ENCODE results near the gene CELF3.

The CELF3 gene

DNA sequence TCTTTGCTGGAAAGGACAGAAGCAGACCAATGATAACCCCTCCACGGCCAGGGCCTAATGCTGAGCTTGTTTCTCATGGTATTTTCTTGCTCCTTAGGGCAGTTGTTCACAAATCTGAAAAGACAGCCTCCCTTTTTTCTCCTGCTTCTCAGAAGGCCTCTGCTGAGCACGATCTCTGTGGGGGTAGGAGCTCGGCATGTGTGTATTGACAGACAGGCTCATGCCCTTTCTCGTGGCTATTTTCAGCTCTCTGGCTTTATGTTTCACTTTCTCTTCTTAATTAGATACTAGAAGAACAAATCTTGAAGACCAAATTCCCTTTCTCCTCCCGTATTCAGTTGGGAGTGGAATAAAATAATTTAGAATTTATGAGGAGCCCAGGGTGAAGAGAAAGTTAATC, 4.0 kb upstream of the CELF3 start:
- peak; percentile 14 for DNase-seq

DNA sequence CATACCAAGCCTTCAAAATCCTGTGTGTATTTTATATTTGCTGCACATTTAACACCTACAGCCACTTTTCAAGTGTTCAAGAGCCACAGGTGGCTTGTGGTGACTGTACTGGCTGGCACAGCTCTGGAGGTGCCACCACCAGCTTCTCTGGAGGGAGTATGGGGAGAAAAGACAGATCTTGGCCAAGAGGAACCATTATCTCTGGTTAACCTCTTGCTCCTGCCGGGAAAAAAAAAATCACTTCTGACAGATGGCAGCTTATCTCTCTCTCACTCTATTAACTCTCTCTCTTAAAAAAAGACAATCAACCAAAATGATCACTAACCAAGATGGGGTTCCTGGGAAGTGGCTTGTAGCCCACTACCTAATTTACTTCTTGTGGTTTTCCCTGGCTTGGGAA, 3.5 kb upstream of the CELF3 start:
- DNase-seq, result peak; percentile 60

DNA sequence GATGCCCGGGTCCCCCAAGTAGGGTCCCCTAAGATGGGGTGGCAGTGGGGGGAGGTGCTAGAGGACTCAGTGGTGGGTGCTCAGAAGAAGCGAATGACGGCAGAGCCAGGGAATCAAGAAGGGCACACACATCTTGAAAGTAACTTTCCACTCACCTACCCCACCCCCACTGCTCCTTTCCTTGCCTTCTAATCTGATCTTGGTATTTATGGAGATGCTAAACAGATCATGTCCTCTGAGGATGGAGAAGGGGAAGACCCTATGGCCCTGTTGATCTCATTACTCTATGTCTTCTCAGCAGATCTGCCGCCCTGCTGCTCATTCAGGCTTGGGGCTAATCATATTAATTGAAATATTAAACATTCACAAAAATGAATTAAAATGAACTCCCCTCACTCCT, 2.1 kb upstream of the CELF3 start:
- DNase-seq, result no peak

DNA sequence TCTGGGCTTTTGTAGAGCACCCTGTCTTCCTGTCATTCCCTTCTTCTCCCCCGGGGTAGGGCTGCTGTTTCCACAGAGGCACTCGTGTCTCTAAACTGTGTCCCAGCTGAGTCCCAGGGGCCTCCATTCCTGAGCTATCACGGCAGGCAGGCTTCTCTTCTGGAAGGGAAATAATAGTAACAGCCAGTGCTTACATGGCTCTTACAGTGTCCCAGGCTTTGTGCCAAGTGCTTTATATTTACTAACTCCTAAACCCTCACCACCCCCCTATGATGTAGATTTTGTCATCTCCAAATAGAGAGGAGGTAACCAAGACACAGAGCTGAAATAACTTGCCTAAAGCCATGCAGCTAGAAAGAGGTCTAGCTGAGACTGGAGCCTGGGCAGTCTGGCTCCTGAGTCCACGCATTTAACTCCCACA, 1.4 kb upstream of the CELF3 start:
- no peak for DNase-seq

DNA sequence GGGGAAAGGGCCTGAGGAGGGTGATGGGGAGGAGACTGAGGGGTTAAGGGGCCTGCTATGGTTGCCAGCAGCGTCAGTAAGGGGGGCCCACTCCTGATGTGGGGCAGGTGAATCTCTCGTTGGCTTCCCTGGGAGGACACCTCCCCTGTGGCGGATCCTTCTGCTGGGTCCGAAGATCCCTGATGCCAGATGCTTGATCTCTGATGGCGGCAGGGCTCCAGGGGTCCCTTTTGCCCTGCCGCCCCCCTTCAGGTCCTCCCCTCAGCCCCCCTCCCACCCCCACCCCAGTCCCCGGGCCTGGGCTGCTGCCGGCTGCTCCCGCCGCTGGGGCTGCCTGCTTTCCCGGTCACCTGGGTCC, 219 bp downstream of the CELF3 start:
- no peak for DNase-seq

DNA sequence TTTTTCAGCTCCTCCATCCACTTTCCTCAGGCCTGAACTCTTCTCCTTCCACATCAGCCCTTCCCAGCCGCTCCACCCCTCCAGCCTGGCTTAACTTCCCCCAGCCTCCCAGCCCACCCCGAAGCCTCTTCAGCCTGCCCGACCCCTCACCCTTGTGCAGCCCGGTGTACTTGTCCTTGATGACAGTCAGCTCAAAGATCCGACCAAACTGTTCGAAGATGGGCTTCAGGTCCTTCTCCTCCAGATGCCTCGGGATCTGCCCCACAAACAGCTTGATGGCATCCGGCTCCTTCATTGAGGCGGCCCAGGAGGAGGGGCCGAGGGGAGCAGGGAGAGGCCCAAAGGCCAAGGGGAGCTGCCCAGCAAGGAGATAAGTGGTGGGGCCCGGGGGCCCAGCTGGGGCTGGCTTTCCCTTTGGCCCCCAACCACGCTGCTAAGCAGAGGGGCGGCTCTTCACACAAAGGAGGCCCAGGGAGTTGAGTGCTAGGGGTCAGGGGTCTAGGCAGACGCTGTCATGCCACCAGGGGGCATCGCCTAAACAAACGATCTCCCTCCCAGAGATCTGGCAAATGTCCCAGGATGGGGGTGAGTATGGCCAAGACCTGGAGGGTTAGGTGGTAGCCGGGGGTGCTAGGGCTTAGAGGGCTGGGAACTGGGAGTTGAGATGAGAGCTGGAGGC, 738 bp downstream of the CELF3 start:
- peak; percentile 32 for DNase-seq

DNA sequence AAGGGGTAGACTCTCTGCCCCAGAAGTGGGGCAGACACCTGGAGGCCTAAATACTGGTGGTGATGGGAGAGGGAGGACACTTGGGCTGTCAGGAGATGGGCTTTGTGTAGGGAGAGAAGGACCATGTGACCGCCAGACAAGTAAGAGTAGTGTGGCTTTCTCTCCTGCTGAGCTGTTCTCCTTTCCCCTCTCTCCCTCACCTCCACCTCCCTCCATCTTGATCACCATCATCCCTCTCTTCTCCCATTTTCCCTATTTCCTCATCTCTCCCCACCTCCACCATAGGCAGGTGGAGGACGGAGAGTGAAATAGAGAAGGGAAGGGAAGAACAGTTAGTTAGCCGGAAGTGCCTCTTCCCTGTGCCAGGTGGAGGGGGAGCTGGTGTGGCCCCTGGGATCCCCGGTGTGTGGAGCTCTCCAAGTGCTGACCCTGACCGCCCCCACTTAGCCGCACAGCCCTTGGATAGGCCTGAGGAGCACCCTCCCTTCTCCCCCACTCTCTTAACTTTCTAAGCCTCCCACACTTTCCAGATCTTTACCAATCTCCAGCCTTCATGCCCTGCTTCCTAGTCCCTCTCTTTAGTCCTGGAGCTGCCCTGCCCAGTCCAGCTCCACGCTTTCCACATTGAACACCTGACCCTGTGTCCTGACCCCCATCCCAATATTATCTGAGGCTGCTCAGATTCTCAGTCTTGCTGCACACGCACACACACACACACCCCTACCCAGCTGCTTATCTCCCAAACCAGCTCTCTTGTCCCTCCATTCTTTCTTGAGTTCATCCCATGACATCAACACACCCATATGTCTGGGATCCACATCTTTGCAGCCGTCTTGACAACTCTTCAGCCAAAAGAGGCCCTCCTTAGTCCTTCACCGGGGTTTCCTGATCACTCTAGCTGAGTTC, 1.5 kb downstream of the CELF3 start:
- DNase-seq, result peak; percentile 86

DNA sequence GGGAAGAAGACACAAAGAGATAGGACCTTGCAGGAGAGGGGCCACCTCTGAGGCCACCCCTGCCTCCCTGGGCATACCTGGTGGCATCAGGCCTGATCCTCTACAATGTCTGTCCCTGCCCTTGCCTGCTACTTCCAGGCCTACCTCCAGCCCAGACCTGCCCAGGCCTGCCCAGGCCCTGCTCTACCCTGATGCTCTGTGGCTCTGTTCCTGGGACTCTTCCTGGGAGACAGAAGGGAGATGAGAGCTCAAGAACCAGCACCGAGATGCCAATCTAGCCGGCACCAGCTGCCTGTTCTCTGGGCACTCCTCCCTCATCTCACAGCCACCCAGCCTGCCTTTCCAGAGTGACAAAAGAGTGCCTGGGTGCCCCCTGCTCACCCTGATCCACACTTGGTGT, 2.7 kb downstream of the CELF3 start:
- DNase-seq, result no peak

DNA sequence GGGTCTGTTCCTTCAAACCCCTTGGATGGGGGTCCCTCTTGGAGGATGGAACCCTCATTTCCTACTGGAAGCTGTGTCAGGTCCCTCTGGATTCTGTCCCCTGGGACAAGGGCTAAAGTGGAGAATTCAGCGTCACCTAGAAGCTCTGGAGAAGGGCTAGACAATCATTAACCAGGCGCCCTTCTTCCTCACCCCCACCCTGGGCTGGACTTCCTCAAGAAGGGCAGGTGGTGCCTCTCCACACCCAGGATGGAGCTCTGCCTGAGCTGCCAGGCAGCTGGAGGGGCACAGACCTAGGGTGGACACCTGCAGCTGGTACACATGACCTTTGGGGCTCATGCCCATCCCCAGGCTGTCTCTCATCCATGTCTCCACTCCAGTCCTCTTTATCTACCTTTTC, 3.6 kb downstream of the CELF3 start:
- no peak for DNase-seq

DNA sequence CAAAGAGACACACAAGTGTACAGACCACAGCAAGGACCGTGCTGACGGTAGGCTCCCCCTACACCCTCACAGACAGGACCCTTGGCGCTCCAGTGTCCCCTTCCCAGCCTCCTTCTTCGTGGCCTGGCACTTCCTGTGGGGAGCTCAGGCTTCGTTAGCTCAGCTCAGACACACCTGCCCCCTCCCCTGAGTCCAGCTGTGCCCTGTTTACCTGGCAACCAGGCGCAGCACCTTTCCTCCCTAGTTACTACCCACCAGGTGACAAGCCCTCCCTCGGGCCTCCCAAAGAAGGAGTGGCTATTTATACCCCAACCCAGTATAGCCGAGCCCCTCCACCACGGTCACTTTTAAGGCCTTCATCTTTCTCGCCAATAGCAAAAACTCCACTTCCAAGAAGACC, 4.7 kb downstream of the CELF3 start:
- DNase-seq, result no peak

DNA sequence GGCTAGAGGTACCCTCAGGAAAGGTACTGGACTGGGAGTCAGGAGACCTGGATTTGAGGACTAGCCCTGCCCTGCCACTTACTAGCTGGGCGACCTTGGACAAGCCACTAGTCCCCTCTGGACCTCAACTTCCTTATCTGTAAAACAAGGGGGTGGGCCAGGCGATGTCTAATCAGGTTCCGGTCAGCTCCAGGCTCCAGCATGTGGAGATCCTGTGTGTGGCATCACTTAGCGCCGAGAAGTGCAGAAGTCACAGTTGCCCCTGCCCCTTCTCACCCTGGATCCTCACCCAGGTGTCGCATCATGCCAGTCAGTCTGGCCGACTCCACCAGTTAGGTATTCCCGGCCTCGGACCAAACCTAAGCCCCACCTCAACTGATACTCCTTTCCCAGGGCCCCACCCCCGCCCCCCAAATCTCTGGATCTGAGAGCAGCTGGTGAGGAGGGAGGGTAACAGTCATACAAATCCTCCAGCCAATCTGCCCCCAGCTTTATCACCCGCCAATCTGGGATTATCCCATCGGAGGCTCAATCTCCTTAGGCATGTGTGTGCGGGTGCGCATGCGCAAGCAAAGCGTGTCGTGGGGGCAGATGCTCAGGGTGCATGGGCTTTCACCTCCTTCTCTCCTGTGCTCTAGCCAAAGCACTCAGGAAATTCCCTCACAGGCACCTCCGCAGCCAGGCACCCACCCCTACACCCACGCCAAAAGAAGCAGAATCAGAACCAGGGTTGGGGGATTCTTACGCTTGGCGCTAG, 5.4 kb downstream of the CELF3 start:
- no peak for DNase-seq

DNA sequence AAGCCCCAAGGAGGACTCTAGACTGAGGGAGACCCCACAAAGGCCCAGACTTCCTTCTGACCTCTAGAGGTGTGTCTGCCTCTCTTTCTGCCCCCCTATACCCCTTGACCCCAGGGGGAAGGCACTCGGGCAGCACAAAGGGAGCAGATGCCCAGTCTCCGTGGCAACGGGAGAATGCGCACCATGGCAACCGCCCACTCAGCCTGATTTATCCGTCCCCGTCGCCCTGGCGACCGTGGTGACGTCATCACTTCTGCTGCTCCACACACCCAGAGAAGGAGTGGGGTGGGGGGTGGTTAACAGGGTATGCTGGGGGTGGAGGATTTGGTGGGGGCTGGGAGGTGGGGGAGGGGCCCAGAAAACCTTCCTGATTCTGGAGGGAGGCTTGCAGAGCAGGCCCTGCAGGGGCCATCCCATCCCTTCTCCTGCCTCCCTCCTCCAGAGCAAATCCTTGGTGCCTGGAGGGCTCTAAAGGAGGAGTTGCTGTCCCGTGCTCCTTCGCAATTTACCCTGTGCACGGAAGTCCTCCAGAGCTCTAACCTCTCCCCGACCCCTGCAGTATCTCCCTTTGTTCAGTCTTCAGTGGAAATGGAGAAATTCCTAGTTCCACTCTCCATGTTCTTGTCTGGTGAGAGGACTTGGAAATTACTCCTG, 6.3 kb downstream of the CELF3 start:
- peak; percentile 33 for DNase-seq

DNA sequence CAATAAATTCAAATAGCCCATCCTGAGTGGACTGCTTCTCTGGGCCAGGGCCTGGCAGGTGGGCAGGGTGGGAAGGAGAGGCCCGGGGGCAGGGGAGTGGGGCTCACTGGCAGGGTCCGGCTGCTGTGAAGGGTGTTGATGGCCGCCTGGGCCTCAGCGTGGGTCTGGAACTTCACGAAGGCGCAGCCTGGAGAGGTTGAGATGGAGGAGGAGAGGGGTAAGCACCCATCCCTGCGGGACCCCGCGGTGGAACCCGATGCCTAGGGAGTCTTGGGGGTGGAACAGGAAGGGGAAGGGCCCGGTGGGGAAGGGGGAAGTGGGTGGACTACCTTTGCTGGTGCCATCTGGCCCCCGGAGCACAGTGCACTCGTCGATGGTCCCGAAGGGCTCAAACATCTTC, 7.7 kb downstream of the CELF3 start:
- no peak for DNase-seq

DNA sequence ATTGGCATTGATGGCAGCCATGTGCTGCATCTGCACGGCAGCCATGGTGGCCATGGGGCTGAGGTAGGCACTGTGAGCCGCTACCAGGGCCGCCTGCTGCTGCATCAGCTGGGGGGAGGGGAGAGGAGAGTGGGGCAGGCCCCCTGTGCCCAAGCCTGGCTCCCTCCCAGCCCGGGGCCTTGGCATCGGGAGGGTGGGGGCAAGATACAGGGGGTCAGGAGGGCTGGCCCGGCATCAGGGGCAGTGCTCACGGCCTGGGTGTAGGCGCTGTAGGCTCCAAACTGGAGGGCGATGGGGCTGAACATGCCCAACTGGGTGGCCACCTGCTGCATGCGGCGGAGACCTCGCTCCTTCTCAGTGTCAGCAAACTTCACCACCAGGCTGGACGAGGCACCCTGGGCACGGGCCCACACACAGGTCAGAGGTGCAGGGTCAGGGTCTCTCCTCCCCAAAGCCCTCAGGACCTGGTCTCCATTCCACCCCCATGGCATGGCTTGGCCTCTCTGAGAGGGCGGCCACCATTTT, 9.0 kb downstream of the CELF3 start:
- DNase-seq, result no peak

DNA sequence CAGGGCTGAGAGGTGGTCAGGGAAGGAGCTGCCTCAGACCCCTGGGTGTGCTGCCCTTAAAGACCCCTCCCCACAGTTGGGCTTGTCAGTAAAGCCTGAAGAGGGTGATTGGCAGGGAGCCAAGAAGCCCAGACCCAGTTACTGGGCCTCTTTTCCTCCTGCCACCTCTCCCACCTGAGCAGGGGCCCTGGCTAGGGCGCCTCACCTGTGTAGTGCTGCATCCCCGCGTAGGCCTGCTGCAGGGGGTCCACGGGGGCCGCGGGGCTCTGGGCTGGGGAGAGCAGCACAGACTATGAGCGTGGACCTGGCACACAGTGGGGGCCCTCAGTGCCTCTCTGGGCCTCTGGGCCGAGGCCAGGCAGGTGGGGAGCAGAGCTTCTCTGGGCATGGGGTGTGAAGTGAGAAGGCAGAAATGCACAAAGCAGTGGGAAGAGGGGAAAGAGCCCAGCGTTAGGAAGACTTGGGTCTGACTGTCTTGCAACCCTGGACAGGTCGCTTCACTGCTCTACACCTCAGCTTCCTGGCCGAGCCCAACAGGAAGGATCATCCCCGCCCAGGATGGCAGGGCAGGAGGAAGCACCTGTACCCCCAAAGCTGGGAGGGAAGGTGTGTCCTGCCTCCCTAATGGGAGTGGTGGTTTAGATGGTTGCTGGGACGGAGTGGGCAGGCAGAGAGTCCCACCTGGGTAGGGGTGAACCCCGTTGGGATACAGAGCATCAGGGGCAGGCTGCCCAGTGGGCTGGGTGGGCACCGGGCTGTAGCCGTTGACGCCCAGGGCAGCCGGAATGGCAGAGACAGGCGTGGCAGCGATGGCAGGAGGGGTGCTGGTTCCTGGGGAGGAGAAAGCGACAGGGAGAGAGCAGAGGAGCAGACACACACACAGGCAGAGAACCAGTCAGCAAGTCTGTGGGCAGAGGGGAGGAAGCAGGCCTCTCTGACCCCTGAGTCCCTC, 9.9 kb downstream of the CELF3 start:
- no peak for DNase-seq

DNA sequence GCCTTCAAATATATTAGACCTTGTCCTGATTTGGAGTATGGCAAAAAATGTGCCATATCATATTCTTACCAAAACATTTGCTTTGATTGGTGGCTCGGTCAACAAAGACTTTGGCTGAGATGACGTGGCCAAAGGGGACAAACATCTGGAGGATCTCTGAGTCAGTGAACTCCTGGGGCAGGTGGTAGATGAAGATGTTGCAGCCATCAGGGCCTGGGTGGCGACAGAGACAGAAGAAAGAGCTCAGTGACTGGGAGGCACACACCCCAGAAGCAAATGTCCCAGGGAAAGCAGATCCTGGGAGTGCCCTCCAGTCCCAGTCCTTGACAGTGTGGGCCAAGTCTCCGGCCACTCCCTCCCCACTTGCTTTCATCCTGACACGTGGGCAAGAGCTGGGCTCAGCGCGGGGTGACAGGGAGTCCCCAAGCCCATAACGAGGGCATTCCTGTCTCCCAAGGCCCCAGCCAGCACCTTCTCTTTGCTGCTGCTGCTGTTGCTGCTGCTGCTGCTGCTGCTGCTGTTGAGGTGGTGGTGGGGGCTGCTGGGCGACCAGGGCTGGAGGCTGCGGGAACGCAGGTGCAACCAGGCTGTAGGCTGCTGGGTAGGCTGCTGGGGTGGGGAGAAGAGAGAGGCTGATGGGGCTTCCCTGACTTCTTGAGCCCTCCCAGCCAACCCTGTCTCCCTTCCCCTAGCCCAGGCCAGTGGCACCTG, 10.7 kb downstream of the CELF3 start:
- no peak for DNase-seq

DNA sequence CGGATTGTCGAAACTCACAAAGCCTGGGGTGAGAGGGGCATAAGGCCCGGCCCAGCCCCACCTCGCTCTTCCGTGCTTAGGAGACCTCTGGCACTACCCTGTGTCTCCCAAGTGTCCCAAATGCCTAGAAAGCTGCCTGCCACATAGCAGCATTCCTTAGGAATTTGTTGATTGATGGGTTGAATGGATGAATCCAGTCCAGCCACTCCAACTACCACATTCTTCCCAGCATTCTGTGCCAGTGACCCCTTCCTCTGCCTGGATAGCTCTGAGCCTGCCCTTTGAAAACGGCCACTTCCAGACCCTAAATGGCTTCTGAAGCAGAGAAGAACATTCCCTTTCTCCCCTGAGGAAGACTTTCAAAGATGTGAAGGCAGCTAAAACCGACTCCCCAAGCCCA, 11.5 kb downstream of the CELF3 start:
- DNase-seq, result no peak

DNA sequence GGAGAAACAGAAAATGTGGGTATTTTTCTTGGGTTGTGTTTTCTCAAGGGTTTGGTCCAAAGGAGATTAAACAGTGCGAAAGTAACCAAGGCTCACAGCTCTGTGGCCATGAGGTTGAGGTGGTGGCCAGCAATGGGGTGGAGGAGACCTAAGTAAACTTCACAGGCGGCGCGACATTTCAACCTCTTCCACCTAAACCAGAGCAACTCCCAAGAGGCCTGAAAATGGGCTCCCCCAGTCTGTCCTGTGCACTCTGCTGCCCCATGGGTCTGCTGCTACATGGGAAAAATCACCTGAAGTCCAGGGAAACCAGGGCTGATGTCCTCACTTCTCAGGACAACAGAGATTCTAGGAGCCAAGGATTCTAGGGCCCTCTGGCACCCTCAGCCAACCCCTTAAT, 12.4 kb downstream of the CELF3 start:
- no peak for DNase-seq

DNA sequence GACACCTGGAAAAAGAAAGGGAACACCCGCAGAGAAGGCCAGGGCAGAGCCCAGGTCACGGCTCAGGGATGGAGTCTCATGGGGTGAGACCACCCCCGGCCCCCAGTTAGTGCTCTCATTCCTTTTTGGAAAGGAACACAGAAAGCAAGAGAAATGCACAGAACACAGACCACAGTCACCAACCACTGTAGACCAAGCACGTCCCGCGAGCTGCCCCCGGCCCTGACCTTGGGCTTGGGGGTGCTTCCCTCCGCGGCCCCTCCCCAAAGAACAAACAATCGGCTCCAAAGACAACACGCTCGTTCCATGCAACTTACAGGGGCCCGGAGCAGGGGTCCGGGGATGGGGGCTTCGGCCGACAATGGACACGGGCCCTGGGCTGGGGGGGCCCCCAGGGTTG, 12.8 kb downstream of the CELF3 start:
- no peak for DNase-seq

DNA sequence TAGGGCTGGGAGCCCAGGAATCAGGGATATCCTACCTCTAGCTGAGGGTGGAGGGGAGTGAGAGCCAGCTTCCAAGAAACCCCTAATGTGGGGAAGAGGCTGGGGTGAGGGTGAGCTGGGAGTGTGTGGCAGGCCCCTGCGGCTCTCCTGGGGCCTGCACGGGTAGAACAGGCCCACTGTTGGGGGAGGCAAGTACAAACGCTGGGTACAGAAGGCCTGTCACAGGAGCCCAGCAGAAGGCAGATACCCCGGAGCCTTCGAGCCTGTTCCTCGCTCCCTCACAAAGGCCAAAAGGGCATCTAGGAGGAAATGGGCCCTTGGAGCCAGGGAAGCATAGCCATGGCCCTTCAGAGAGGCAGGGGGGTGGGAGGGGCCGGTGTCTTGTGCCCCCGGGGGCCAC, 13.7 kb downstream of the CELF3 start:
- no peak for DNase-seq

DNA sequence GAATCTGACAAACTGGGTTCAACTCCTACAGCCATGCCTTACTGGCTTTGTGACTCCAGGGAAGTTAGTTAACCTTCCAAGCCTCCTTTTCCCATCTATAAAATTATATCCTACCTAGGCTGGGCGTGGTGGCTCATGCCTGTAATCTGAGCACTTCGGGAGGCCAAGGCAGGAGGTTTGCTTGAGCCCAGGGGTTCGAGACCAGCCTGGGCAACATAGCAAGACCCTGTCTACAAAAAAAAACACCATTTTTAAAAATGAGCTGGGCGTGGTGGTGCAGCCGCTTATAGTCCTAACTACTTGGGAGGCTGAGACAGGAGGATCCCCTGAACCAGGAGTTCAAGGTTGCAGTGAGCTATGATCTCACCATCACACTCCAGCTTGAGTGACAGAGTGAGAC, 15.1 kb downstream of the CELF3 start:
- DNase-seq, result no peak

Data from hematopoietic multipotent progenitor cell treated with erythropoietin and hydrocortisone succinate and interleukin-3 and kit ligand, for 6 days (in vitro differentiated cells).